ENCODE results near the gene DLK2.
"Not testable (repeated sequence)": the region's sequence is repeated elsewhere in the genome, so short reads cannot be mapped to it uniquely, and the experiment has no call there.

DLK2 gene, protein sequence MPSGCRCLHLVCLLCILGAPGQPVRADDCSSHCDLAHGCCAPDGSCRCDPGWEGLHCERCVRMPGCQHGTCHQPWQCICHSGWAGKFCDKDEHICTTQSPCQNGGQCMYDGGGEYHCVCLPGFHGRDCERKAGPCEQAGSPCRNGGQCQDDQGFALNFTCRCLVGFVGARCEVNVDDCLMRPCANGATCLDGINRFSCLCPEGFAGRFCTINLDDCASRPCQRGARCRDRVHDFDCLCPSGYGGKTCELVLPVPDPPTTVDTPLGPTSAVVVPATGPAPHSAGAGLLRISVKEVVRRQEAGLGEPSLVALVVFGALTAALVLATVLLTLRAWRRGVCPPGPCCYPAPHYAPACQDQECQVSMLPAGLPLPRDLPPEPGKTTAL

DNA sequence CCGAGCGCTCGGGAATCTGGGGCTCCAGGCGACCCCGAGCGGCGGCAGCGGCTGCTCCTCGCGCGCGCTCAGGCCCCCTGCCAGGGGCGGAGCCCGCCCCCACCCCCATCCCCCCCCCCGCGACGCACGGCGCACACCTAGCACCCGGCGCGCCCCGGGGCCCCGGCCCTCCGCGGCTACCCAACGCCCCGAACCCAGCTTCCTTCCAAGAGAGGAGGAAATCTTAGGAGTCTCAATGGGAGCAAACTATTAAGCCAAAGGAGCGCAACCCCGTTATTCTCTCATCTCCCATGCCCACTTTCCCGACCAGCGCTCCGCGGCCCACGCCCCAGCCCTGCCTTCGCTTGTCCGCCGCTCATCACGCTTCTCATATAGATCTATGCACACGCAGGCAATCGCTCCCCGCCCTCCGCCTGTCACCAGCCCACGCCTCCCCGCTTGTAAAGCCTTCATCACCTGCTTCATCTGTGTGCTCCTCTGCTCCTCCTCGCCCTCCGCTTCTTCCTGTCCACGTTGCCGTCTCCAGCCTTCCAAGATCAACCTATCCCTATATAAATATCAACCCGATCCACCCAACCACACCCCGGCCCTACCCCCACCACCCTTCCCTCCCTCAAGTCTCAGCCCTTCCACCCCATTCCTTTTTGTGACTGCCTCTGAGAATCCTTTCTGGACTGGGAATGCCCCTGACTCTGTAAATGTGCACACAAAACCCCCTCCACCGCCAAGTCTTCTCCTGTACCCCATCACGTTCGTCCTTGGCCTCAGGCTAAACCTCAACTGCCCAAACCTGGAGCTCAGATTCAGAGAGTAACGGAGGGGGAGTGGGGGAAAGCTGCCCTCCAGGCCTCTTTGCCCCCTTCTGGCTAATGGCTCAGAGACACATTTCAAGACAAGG lies at the start of gene DLK2:
DLK2 (minus strand) TSS at position 18 of the 898 bp plus-strand sequence. CDS start 723 bp downstream, outside the sequence.
- DNase-seq (ENCODE audit: low read depth) = no peak

DNA sequence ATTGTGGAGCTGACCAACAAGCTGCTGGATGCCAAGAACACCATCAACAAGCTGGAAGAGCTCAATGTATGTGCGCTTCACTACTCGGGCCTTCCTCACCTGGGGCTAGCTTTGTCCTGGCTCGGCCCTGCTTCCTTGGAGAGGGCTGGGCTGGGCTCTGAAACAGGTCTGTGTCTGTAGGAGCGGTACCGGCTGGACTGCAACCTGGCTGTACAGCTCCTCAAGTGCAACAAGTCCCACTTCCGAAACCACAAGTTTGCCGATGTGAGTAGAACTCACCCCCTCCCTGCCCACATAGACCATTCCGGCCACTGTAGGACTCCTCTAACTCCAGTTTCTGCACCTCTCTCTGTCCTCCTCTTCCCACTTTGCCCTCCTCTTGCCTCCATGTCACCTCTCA lies 48.1 kb upstream of the DLK2 start:
- DNase-seq (ENCODE audit: low read depth) = no peak

DNA sequence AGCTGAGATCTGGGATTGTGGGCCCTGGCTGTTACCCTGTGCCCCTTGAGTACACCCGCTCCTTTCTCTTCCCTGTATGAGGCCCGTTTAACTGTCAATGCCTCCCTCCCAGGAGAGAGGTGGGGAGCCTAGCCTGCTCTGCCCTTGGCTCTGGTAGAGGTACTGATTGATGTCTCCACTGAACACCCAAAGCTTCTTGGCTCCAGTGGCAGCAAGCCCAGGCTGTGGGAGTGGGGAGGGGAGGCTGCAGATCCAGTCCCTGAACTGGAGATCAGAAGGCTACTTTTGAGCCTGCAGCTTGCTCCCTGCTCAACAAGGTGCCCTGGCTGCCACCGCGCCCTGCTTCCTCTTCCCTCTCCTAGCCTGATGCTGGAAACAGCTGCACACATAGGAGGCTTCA lies 47.3 kb upstream of the DLK2 start:
- DNase-seq (ENCODE audit: low read depth) = no peak

DNA sequence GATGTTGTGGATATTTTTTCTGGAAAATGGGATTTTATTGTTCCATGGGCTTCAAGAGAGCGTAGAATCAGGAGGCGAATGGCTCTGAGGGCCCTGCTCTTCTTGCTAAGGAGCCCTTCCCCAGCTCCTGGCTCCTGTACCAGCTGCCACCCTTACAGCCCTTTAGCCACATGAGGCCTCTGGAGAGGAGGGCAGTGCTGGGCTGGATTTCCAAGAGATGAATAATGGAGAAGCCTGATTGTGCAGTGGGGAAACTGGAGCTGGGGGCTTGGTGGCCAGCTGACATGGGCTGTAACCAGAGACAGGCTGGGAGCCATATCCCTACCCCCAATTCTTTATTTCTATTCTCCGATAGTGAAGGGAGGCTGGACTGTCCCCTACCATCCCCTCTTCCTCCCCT lies 45.6 kb upstream of the DLK2 start:
- DNase-seq (ENCODE audit: low read depth) = no peak

DNA sequence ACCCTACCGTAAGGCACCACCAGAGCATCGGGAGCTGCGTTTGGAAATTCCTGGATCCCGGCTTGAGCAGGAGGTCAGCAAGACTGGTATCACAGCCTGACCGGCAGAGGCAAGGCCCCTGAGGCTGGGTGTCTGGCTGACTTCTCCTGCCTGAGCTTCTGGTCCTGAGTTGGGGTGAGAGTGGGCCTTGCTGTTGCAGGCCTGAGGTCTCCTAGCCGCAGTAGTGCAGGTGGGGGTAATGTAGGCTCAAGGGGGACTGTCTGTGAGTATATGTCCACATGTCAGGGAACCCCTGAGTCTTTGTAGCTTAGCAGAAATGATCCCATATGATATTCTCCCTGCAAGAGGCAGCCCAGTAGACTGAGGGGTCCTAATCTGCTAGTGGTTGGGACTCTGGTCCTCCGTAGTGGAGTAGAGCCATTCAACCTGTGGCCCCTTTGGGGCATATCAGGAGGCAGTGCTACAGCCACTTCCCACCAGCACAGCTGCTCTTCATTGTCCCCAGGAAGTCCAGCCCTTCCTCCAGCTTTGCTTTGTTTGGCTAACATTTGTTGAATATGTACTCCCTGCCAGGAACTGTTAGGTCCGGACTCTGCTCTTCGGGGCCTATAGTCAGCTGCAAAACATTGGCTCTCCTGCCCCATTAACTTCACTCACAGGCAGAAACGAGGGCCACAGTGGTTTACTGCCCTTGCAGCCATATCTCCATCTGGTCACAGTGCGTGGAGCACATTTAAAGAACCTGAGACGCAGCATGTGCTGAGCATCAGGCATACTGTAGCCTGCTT lies 43.9 kb upstream of the DLK2 start:
- DNase-seq (ENCODE audit: low read depth) = no peak

DNA sequence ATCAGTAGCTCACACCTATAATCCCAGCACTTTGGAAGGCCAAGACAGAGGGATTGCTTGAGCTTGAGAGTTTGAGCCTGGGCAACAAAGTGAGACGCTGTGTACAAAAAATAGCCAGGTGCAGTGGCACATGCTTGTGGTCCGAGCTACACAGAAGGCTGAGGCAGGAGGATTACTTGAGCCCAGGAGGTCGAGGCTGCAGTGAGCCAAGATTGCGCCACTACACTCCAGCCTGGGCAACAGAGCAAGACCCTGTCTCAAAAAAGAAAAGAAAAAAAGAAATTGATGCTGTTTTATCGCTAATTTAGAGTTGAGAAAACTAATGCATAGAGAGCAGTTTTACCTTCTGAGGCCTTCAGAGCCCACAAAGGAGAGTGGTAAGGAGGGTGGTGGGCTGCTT lies 42.9 kb upstream of the DLK2 start:
- DNase-seq (ENCODE audit: low read depth) = not testable (repeated sequence)

DNA sequence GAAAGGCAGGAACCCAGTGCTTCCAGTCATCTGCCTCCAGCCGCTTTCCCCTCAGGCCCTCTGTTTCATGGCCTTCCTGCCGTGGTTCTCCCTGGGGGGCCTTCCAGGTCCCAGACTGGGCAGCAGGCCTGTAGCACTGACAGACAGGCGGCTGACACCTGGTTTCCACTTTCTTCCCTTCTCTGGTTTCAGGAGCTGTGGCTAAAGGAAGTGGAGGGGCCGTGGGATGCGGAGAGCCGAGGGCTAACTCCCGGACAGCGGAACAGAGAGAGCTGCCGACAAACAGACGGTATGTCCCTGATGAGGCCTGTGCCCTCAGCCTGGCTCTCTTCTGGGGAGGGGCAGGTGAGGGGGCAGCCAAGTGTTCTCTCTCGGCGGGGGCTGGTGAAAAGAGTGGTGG lies 42.3 kb upstream of the DLK2 start:
- DNase-seq (ENCODE audit: low read depth) = no peak

DNA sequence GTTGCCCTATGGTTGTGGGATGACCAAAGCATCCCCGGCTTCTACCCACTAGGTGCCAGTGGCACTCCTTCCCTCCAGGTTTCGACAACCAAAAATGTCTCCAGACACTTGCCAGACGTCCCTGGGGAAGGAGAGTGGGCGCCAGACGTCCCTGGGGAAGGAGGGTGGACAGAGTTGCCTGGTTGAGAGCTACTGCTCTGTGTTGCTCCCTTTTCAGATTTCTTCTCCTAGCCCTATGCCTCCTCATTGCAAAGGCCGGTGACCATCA lies 41.7 kb upstream of the DLK2 start:
- DNase-seq (ENCODE audit: low read depth) = no peak

DNA sequence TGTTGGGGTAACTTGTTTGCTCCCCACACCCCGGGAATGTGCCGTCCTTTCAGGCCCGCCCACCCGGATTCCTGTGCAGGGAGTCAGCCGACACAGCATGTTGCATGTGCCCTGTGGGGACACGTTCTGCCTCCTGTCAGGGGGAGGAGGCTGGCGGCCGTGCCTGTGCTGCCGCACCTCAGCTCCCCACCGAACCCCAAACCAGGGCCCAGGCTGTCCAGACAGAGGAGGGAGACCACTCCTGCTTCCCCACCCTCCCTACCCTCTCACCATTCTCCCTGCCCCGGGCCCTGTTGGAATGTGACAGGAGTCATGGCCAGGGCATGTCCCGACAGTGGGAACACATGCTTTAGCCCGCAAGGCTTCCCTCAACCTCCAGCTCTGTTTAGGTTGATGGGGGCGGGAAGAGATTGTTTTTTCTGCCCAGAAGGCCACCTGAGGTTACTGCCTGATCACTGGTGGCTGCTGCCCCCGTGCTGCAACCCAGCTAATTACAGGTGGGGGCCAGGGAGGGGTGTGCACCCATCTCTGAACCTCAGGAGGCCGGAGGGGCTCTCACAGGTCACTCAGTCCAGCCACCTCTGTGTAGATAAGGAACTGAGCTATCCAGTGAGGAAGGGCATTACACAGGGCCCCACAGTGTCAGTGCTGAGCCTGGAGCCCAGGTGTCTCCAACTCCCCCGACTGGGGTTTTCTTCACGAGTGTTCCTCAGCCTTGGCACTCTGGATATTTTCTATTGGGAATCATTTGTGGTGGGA lies 41.2 kb upstream of the DLK2 start:
- DNase-seq (ENCODE audit: low read depth) = peak; percentile 62

DNA sequence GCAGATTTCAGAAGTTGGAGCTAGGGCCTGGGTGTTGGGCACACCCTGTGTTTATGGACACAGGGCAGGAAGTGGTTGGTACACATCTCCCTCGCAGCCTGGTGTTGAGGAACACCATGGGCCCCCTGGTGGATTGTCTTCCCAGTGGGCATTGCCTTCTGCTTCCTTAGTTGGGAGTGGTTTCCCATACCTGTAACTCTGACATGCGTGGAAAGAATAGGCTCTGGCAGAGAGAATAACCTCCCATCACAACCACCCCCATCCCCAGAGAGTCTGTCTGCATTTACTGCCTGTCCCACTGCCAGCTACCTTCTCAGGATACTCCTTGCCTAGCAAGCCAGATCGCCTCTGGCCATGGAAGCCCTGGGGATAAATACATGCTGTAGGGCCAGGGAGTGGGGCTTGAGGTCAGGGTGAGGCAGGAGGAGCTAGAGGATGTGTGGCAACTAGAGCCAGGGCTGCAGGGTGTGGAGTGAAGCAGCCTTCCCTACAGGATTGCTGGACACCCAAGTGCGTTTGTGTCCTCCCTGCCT lies 40.1 kb upstream of the DLK2 start:
- DNase-seq (ENCODE audit: low read depth) = no peak

DNA sequence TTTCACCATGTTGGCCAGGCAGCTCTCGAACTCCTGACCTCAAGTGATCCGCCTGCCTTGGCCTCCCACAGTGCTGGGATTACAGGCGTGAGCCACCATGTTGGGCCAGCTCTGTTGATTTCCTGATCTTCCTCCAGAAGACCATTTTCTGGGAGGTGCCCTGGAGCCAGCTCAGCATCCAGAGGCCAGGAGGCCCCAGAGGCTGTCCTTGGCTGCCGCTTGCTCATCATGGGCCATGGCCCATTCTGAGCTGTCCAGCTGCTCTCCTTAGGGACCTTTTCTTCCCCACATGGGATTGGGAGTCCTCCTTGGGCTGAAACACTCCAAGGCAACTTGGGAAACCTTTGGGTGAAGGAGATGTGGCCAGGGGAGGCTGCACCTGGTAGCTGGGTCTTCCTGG lies 39.4 kb upstream of the DLK2 start:
- DNase-seq (ENCODE audit: low read depth) = no peak

DNA sequence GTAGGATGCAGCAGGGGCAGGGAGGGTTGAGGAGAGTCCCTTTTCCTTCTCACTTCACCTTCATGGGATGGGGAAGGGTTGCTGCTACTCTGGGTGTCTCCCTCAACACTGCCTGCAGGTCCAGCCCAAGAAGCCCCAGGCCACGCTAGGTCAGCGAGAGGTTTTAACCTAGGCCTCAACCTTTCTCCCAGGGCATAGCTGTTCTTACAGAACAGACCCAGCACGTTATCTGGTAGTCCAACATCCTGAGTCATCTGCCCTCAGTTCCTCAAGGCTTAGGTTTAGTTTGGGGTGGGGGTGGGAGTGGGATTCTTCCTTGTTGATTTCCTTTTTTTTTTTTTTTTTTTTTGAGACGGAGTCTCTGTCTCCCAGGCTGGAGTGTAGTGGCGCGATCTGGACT lies 39.0 kb upstream of the DLK2 start:
- DNase-seq (ENCODE audit: low read depth) = no peak

DNA sequence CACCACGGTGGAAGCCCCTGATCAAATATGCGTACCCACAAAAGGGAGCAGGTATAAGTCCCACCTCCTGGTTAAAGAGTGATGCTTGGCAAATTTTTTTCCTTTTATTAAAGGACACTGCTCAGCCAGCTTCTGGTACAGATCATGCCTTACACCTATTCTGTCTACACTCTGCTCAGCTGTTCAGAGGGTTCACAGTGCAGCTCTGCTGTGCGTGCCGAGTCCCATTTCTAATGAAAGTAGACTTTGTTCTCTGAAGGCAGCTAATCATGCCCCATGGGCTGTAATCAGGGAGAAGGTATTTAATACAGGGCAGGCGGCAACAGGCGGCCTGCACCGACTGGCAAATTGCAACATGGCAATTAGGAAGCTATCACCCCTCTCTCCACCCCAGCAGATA lies 38.5 kb upstream of the DLK2 start:
- DNase-seq (ENCODE audit: low read depth) = no peak

DNA sequence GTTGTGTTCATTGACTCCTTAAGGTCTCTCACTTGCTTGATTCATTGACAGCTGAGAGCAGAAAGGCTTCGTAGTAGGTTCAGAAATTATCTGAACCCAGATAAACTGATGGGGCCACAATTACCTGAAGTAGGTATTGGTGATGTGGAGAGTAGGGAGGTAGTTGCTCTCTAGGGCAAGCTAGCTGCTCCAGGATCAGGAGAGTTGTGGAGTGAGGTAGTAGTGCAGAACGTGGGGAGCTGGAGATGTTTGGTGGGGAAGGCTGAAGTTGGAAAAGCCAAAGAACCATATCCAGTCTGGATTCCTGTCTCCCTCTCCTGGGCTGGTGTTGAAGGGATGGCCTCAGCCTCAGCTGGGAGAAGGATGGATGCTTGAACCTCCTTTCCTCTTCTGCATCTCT lies 37.9 kb upstream of the DLK2 start:
- no peak for DNase-seq (ENCODE audit: low read depth)

DNA sequence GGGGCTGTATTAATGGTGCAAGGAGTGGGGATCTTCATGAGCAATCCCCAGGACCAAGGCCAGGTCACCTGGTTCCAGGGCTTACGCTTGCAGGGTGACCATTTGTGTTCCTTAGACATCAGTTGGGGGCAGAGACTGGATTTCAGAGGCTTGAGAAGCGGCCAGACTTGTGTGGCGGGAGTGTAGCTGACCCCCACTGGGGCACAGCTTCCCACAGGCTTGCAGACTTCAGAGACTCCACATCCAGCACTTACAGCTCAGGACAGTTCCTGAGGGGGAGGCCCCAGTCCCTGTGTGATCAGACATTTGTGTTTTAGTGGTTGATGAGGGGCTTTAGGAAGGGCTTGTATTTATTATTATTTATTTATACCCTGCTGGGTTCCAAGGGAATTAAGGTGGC lies 37.3 kb upstream of the DLK2 start:
- no peak for DNase-seq (ENCODE audit: low read depth)

DNA sequence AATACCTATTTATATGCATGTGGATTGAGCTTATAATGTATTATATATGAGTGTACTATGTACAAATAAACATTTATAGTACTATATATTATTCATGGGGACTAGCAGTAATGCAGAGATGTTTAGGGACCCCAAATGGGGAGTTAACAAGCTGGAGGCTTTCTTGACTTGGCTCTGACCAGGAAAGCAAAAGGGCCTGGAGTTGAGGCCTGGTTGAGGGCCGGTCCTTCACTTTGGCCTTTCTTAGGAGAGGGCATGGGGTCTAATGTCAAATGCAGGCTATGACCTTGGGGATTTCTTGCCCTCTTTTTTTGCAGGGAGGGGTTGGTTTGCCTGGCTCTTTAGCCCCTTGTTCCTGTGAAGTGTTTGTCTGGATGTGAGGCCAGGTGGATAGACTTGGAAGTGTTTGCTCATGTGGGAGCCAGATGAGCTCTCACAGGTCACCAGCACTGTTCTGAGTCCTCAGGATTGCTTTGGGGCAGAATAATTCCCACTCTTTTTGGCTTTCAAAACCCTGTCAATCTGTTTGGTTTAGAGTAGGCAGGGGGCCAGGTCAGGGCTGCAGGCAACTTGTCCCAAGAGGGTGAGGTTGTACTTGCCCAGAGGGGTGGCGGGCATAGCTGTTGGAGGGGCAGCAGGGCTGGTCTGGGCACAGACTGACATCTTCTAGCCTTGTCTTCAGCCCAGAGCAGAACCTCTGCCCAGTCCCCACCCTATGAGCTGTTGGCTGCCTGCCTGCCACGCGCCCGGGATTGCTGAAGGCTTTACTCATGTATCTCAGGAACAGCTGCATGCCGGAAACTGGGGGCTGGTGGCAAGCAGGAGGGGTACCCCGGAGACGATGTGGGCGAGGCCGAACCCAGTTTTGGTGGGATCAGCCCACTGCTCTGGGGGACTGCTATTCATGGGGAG lies 36.7 kb upstream of the DLK2 start:
- peak; percentile 65 for DNase-seq (ENCODE audit: low read depth)

DNA sequence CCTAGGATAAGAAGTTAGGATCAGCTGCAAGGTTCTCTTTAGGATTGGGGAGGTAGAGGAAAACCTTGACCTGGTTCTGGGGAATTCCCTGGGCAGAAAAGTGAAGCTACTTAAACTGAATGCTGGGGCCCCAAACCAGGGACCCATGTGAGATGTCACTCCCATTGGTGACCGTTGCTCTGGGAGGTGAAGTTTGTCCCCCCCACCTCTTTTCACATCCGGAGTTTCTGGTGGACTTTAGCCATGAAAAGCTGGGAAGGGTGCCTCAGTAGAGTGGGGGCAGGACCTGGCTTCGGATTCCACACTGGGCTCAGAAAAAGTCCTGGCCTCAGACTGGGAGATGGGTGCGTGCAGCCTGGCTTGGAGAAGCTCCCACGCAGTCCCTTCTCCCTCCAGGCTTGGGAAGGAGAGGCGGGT lies 35.2 kb upstream of the DLK2 start:
- DNase-seq (ENCODE audit: low read depth) = no peak

DNA sequence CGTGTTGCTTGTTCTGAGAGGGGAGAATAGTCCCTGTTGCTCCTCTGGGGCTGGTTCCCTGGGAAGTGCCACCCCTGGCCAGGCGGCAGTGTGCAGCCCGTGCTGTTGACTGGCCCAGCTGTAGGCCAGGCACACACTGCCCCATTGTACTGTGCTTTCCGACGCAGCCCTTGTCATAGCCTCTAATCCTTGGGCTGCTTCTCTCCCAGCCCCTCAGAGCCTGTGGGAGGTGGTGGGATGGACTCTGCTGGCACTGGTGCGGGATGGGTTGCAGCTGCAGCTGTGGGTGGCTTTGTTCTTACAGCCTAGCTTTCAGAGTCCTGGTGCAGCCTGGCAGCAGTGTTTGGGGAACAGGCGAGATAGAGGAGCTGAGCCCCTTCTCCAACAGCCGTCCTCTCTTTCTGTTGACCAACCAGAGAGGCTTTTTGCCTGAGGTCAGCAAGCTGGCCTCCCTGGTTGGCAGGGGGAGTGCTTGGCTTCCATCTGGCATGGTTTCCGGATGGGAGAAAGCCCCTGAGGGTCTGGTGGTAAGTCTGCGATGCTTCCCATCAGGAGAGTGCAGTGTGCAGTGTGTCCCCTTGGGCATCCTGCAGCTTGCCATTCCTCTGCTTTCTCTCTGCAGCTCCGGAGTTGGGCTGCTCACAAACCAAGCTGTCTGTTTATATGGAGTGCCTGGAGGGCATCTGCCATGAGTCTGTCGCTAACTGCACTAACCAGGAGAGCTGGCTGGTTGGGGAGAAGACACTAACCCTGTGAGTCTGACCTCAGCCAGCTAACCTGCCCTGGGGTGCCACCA lies 34.1 kb upstream of the DLK2 start:
- no peak for DNase-seq (ENCODE audit: low read depth)

DNA sequence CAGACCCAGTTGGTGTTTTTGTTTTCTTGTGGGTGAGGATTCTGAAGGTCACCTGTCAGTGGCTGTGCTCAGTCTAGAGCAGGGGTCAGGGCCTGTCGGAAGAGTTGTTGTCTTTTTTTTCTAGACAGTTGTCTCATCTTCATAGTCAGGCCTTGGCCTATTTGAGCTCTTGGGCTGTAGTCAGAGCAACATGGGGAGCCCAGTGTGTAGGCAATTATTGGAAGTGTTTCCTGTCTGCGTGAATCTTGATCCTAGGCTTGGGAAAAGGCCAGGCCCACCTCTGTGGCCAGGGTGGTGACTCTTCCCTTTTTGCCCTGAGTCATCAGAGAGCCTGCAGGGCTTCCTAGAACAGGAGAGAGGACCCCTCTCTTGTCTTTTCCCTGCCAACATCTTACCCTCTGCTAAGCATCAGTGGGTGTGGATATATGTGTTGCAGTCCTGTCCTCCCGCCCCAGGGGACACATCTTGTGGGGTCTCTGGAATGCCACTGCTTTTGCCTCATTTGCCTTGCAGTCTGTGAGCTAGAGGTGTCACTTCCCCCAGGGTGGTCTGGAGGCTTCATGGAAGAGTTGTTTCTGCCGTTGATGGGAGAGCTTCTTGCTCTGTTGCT lies 33.4 kb upstream of the DLK2 start:
- DNase-seq (ENCODE audit: low read depth) = no peak

Data from HS-27A (cell line).